Chondrocyte (in vitro differentiated cells): ENCODE results near the gene CORO2A. TPM values are rescaled to one million over a fixed set of nuclear protein-coding genes. Genes with fewer than 3 reads are reported as not detected.

Source experiments
- DNase-seq: peaks from one replicate; pipeline ENCODE4 v3.0.0; 2021; ENCODE audit warnings: mixed read lengths, low spot score
- H3K27ac Mint-ChIP-seq: one replicate; pipeline ENCODE4 v1.8.0; 2021; ENCODE audit warnings: mild to moderate bottlenecking, moderate library complexity, mixed read lengths; ENCODE audit not compliant: unreplicated experiment
- H3K27me3 Mint-ChIP-seq: 2 replicates; pipeline ENCODE4 v1.8.0; 2021; ENCODE audit warnings: low read depth, mixed read lengths
- H3K36me3 Mint-ChIP-seq: 2 replicates; pipeline ENCODE4 v1.8.0; 2021; ENCODE audit warnings: low read depth, mixed read lengths
- H3K4me1 Mint-ChIP-seq: 2 replicates; pipeline ENCODE4 v1.8.0; 2021; ENCODE audit warnings: low read depth, mild to moderate bottlenecking, mixed read lengths
- H3K4me3 Mint-ChIP-seq: one replicate; pipeline ENCODE4 v1.8.0; 2021; ENCODE audit warnings: mild to moderate bottlenecking, moderate library complexity, mixed read lengths; ENCODE audit not compliant: unreplicated experiment
- H3K9me3 Mint-ChIP-seq: 2 replicates; pipeline ENCODE4 v1.8.0; 2021; ENCODE audit warnings: low read depth, mixed read lengths
- CTCF ChIP-seq: fragments of 200-600 bp; sonication (generic); IDR thresholded peaks from 2 replicates; pipeline ENCODE4 v1.5.0; 2021; ENCODE audit warnings: antibody characterized with exemption, mild to moderate bottlenecking, moderate library complexity
- total RNA-seq: library from RNA; stranded (reverse); gene quantifications from 3 replicates; pipeline ENCODE4 v1.2.1, GENCODE V29; 2021

The CORO2A gene
- total RNA-seq, 1 donor from 2014 or later, result 10.2 TPM

DNA sequence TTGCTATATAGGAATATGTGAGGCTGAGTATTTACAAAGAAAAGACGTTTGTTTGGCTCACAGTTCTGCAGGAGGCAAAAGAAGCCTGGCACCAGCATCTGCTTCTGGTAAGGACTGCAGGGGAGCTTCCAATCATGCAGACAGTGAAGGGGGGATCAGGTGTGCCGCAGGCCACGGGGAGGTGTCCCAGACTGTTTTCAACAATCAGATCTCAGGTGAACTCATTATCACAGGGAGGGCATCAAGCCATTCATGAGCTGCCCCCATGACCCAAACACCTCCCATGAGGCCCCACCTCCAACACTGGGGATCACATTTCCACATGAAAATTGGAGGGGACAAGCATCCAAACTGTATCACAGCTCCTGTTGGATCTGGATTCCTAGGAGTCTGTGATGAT is 43.0 kb downstream of the CORO2A start:
- Mint-ChIP-seq H3K4me1 (no peaks in the 10 kb centered on the region), H3K27me3 (no peaks in the 10 kb centered on the region), H3K27ac (no peak overlapping the region), H3K36me3 (peaks cover 6% of the 10 kb centered on the region), H3K4me3 (no peak overlapping the region), H3K9me3 (no peaks in the 10 kb centered on the region)
- no peak for TF ChIP-seq CTCF
- peak; percentile 14 for DNase-seq

DNA sequence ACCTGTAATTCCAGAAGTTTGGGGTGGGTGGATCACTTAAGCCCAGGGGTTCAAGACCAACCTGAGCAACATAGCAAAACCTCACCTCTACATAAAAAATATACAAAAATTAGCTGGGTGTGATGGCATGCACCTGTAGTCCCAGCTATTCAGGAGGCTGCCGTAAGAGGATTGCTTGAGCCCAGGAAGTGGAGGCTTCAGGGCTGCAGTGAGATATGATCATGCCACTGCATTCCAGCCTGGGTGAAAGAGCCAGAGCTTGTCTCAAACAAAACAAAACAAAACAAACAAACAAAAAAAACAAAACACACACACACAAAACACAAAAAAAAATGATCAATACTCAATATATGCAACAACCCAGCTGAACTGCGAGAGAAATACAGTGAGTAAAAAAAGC is 44.0 kb downstream of the CORO2A start:
- Mint-ChIP-seq H3K4me1 (no peaks in the 10 kb centered on the region), H3K27me3 (no peaks in the 10 kb centered on the region), H3K27ac (no peak overlapping the region), H3K9me3 (no peaks in the 10 kb centered on the region), H3K36me3 (peaks cover 6% of the 10 kb centered on the region), H3K4me3 (no peak overlapping the region)
- no peak for DNase-seq
- TF ChIP-seq CTCF, result no peak

- Mint-ChIP-seq H3K36me3 (peaks cover 6% of the 10 kb centered on the region), H3K27me3 (no peaks in the 10 kb centered on the region), H3K27ac (no peak overlapping the region), H3K4me1 (no peaks in the 10 kb centered on the region), H3K4me3 (no peak overlapping the region), H3K9me3 (no peaks in the 10 kb centered on the region)
- TF ChIP-seq CTCF, result no peak
- DNase-seq, result no peak
Observed at GRCh38 chr9:98147582-98147981, 44.9 kb downstream of the CORO2A start.

- no peaks in the 10 kb centered on the region for H3K9me3 Mint-ChIP-seq
Observed at GRCh38 chr9:98146101-98146991, 46.1 kb downstream of the CORO2A start.

DNA sequence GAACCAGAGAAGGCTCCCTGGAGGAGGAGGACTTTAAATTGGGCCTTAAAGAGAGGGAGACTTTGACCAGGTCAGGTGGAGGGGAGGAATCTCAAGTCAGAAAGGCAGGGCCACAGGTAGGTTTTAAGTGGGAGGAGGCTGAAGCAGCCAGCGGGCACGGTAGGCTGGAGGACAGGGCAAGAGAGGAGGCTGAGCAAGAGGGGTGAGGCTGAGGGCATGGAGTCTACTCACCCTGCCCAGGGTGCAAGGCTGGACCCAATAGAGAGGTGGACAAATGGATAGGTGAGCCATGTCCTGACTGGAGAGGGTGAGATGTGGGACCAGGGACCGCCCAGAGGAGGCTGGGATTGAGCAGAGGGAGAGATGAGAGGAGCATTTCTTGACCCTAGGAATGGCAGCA is 47.8 kb downstream of the CORO2A start:
- Mint-ChIP-seq H3K4me1 (no peaks in the 10 kb centered on the region), H3K27ac (no peak overlapping the region)

More at GRCh38 chr9:98146101-98146991, 46.1 kb downstream of the CORO2A start:
- Mint-ChIP-seq H3K4me1 (no peaks in the 10 kb centered on the region), H3K36me3 (peaks cover 3% of the 10 kb centered on the region), H3K27me3 (no peaks in the 10 kb centered on the region), H3K27ac (no peak overlapping the region), H3K4me3 (no peak overlapping the region)
- TF ChIP-seq CTCF, result no peak
- DNase-seq, result peak; percentile 67

More for the DNA sequence above, 47.8 kb downstream of the CORO2A start:
- Mint-ChIP-seq H3K4me3 (no peak overlapping the region), H3K27me3 (no peaks in the 10 kb centered on the region), H3K9me3 (no peaks in the 10 kb centered on the region), H3K36me3 (no peaks in the 10 kb centered on the region)
- peak; percentile 66 for DNase-seq
- no peak for TF ChIP-seq CTCF
